Keratinocyte (primary cell): ENCODE measurements around the gene VSIG4.
"Not testable (repeated sequence)": the region's sequence is repeated elsewhere in the genome, so short reads cannot be mapped to it uniquely, and the experiment has no call there.

Experiments
- EZH2 ChIP-seq: IDR thresholded peaks from one replicate; pipeline ENCODE4 v1.6.1; 2012; ENCODE audit warnings: inconsistent platforms, mild to moderate bottlenecking, low read length, moderate library complexity
- TF ChIP-seq, protein P1 (sequence below), 3 experiments: IDR thresholded peaks in 1 of 3; conservative IDR thresholded peaks in 1 of 3; optimal IDR thresholded peaks in 1 of 3; 2 replicates in 2 of 3; 3 replicates in 1 of 3; pipeline versions ENCODE3 to v1.5.1; 2011; ENCODE audit warnings: low read length in 3 of 3, mild to moderate bottlenecking in 3 of 3, moderate library complexity in 2 of 3, control low read depth in 1 of 3, inconsistent platforms in 1 of 3; ENCODE audit not compliant: insufficient read depth in 2 of 3; ENCODE audit errors: extremely low read depth in 1 of 3

DNA sequence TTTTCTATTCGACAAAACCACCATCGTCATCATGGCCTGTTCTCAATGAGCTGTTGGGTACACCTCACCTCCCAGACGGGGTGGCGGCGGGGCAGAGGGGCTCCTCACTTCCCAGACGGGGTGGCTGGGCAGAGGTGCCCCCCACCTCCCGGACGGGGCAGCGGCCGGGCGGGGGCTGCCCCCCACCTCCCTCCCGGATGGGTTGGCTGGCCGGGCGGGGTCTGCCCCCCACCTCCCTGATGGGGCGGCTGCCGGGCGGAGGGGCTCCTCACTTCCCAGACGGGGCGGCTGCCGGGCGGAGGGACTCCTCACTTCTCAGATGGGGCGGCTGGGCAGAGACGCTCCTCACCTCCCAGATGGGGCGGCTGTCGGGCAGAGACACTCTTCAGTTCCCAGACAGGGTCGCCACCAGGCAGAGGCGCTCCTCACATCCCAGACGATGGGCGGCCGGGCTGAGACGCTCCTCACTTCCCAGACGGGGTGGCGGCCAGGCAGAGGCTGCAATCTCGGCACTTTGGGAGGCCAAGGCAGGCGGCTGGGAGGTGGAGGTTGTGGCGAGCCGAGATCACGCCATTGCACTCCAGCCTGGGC, 64.6 kb downstream of the VSIG4 start:
- TF ChIP-seq, protein P1, sequence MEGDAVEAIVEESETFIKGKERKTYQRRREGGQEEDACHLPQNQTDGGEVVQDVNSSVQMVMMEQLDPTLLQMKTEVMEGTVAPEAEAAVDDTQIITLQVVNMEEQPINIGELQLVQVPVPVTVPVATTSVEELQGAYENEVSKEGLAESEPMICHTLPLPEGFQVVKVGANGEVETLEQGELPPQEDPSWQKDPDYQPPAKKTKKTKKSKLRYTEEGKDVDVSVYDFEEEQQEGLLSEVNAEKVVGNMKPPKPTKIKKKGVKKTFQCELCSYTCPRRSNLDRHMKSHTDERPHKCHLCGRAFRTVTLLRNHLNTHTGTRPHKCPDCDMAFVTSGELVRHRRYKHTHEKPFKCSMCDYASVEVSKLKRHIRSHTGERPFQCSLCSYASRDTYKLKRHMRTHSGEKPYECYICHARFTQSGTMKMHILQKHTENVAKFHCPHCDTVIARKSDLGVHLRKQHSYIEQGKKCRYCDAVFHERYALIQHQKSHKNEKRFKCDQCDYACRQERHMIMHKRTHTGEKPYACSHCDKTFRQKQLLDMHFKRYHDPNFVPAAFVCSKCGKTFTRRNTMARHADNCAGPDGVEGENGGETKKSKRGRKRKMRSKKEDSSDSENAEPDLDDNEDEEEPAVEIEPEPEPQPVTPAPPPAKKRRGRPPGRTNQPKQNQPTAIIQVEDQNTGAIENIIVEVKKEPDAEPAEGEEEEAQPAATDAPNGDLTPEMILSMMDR (optimal IDR thresholded peaks at IDR 0.05 in 1 of 3, IDR thresholded peaks at IDR 0.05 in 1 of 3, conservative IDR thresholded peaks at IDR 0.05 in 1 of 3; ENCODE audit: extremely low read depth in 1 of 3, insufficient read depth in 2 of 3, low read length in 3 of 3): not testable (repeated sequence)
- not testable (repeated sequence) for TF ChIP-seq EZH2
